ENCODE data around the gene LEFTY1. TPM values are rescaled to one million over a fixed set of nuclear protein-coding genes. Genes with fewer than 3 reads are reported as not detected.
"Not testable (repeated sequence)": the region's sequence is repeated elsewhere in the genome, so short reads cannot be mapped to it uniquely, and the experiment has no call there.

Gene LEFTY1
- total RNA-seq, 6 experiments from 2014 or later: 0.29 to 1.1 (median 0.54) TPM; not detected in 2

DNA sequence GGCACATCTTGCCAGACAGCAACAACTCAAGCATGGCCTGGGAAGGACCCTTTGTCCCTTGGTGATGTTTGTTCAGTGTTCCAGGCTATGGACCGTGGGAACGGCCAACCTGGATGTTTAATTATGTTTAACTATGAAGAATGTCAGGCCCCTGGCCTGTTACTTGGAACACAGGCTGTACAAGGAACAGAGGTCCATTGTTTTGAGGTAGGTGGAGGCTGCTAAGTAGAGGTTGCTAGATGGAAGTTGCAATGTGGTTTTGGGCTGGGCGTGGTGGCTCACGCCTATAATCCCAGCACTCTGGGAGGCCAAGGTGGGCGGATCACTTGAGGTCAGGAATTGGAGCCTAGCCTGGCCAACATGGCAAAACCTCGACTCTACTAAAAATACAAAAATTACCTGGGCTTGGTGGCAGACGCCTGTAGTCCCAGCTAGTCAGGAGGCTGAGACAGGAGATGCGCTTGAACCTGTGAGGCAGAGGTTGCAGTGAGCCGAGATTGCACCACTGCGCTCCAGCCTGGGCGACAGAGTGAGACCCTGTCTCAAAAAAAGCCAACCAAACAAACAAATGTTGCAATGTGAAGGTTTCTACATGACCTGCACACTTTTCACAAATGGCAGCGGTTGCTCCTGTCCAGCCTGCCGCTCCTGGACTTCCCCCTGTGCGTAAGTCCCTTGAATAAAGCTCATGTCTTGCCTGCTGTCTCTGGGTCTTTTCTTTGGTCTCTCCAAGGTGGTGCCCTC lies 2.5 kb upstream of the LEFTY1 start:
- no peaks in the 10 kb centered on the region for H3K27me3 ChIP-seq
- intact Hi-C loops (cut with DNase I): no loop called here
- H3K4me3 ChIP-seq: no peak overlapping the region
- peak overlapping the region; percentile 63 to 84 (median 77) for H3K27ac ChIP-seq
- peaks cover 0 to 48% (median 20%) of the 10 kb centered on the region in 4 donors for H3K4me1 ChIP-seq
- 23% methylated on average over 5 of the region's 14 CpGs for WGBS (ENCODE audit: insufficient coverage, low coverage, low lambda C conversion rate, missing lambda C conversion rate)
- peak; percentile 8 to 59 (median 28) for ATAC-seq
- peak in 2 of 3 donors; percentile 67 to 73 for DNase-seq
- no peaks in the 10 kb centered on the region for H3K9me3 ChIP-seq
- TF ChIP-seq, protein P1, sequence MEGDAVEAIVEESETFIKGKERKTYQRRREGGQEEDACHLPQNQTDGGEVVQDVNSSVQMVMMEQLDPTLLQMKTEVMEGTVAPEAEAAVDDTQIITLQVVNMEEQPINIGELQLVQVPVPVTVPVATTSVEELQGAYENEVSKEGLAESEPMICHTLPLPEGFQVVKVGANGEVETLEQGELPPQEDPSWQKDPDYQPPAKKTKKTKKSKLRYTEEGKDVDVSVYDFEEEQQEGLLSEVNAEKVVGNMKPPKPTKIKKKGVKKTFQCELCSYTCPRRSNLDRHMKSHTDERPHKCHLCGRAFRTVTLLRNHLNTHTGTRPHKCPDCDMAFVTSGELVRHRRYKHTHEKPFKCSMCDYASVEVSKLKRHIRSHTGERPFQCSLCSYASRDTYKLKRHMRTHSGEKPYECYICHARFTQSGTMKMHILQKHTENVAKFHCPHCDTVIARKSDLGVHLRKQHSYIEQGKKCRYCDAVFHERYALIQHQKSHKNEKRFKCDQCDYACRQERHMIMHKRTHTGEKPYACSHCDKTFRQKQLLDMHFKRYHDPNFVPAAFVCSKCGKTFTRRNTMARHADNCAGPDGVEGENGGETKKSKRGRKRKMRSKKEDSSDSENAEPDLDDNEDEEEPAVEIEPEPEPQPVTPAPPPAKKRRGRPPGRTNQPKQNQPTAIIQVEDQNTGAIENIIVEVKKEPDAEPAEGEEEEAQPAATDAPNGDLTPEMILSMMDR (IDR thresholded peaks at IDR 0.05): no peak
- no peak for TF ChIP-seq POLR2A (IDR thresholded peaks at IDR 0.05)
- H3K36me3 ChIP-seq: no peaks in the 10 kb centered on the region

DNA sequence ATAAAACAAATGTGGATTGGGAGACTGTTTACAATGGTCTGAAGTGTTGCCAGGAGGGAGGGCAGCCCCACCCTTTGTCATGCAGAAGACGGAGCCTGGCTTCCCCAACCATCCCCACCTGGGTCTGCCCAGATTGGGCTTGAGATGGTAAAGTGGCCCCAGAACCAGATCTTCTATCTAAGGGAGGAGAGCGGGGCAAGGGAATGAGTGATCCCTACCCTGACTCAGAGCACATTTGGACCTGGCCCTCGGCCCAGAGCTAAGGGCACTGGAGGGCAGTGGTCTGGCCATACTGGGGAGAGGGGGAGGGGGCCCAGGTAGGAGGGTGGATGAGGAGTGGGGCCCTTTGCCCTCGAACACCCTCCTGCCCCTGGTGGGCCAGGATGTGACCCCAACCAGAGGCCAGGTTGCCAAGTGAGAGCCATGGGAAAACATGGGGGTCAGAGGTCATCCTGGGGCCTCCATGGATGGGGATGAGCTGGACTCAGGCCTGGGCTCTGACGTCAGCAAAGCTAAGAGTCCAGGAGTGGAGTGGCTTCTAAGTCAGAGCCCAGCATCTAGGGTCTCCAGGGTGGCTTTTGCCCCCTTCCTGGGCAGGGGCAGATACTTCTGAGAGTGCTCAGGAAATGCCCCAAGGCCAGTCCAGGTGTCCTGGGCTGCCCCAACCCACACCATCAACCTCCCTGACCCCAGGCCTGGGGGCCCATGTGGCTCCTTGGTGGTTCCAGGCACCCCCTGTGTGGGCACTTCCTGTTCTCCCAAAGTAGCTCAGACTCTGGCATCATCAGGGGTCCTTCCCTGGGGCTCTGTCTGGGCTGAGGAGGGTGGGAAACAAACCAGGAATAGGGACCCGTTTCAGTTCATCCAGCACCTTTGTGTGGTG lies 1.6 kb upstream of the LEFTY1 start:
- ATAC-seq (peak; percentile 72 to 76 (median 74)), DNase-seq (peak; percentile 82 to 94 (median 91))
- peaks cover 0 to 56% (median 23%) of the 10 kb centered on the region in 4 donors for H3K4me1 ChIP-seq
- peak overlapping the region; percentile 63 to 84 (median 77) for H3K27ac ChIP-seq
- H3K9me3 ChIP-seq: no peaks in the 10 kb centered on the region
- WGBS (ENCODE audit: insufficient coverage, low coverage, low lambda C conversion rate, missing lambda C conversion rate): 0% methylated on average over 2 of the region's 6 CpGs
- no peaks in the 10 kb centered on the region for H3K36me3 ChIP-seq
- TF ChIP-seq, protein P1 (IDR thresholded peaks at IDR 0.05): no peak
- TF ChIP-seq POLR2A (IDR thresholded peaks at IDR 0.05): no peak
- H3K27me3 ChIP-seq: no peaks in the 10 kb centered on the region
- intact Hi-C loops (cut with DNase I): no loop called here
- no peak overlapping the region for H3K4me3 ChIP-seq

- WGBS (ENCODE audit: insufficient coverage, low coverage, low lambda C conversion rate, missing lambda C conversion rate): 29% methylated on average over 5 of the region's 5 CpGs
- intact Hi-C loops (cut with DNase I): no loop called here
- ATAC-seq: peak; percentile 13 to 32 (median 16)
Observed at GRCh38 chr1:225889743-225890142, 797 bp upstream of the LEFTY1 start.

GRCh38 chr1:225888289-225888897 lies 553 bp downstream of the LEFTY1 start:
- H3K4me1 ChIP-seq: peaks cover 0 to 67% (median 25%) of the 10 kb centered on the region in 4 donors
- ATAC-seq (peak in 1 of 4 donors; percentile 7), DNase-seq (no peak)
- H3K27ac ChIP-seq: peak overlapping the region in 1 of 3 donors; percentile 18
- intact Hi-C loops (cut with DNase I): no loop called here
- H3K27me3 ChIP-seq: no peaks in the 10 kb centered on the region
- TF ChIP-seq, protein P1 (IDR thresholded peaks at IDR 0.05): no peak
- no peak for TF ChIP-seq POLR2A (IDR thresholded peaks at IDR 0.05)
- H3K36me3 ChIP-seq: no peaks in the 10 kb centered on the region
- no peak overlapping the region for H3K4me3 ChIP-seq
- 77% methylated on average over 5 of the region's 18 CpGs for WGBS (ENCODE audit: insufficient coverage, low coverage, low lambda C conversion rate, missing lambda C conversion rate)
- H3K9me3 ChIP-seq: no peaks in the 10 kb centered on the region

More at GRCh38 chr1:225889743-225890142, 797 bp upstream of the LEFTY1 start:
- DNase-seq: peak in 1 of 3 donors; percentile 22
- Histone ChIP-seq H3K4me3 (no peak overlapping the region), H3K27me3 (no peaks in the 10 kb centered on the region), H3K9me3 (no peaks in the 10 kb centered on the region), H3K4me1 (peaks cover 0 to 59% (median 25%) of the 10 kb centered on the region in 4 donors), H3K27ac (peak overlapping the region; percentile 63 to 84 (median 77)), H3K36me3 (no peaks in the 10 kb centered on the region)
- TF ChIP-seq, protein P1 (IDR thresholded peaks at IDR 0.05): no peak
- no peak for TF ChIP-seq POLR2A (IDR thresholded peaks at IDR 0.05)

GRCh38 chr1:225887554-225888288 lies 1.2 kb downstream of the LEFTY1 start:
- H3K9me3 ChIP-seq; H3K4me3 ChIP-seq; H3K36me3 ChIP-seq; intact Hi-C loops (cut with DNase I); H3K27me3 ChIP-seq; ATAC-seq; H3K27ac ChIP-seq: not testable (repeated sequence)
- DNase-seq: peak in 1 of 3 donors; percentile 48
- no CpG with 5 or more reads among the region's 56 CpGs for WGBS (ENCODE audit: insufficient coverage, low coverage, low lambda C conversion rate, missing lambda C conversion rate)
- H3K4me1 ChIP-seq: peaks cover 0 to 73% (median 25%) of the 10 kb centered on the region in 4 donors

Data from right lobe of liver (tissue), 6 donors.